ENCODE results near the gene TBXAS1.
"Not testable (repeated sequence)": the region's sequence is repeated elsewhere in the genome, so short reads cannot be mapped to it uniquely, and the experiment has no call there.

TBXAS1 gene

GRCh38 chr7:139893999-139894398 is 64.9 kb downstream of the TBXAS1 start:
- no peak for DNase-seq

GRCh38 chr7:139895141-139895829 is 66.2 kb downstream of the TBXAS1 start:
- no peak for DNase-seq

- no peak for DNase-seq
Measured at GRCh38 chr7:139896288-139896687, 67.2 kb downstream of the TBXAS1 start.

GRCh38 chr7:139896831-139897230 is 67.8 kb downstream of the TBXAS1 start:
- no peak for DNase-seq

GRCh38 chr7:139897422-139898090 is 68.5 kb downstream of the TBXAS1 start:
- no peak for DNase-seq

GRCh38 chr7:139898483-139898882 is 69.4 kb downstream of the TBXAS1 start:
- DNase-seq: no peak

GRCh38 chr7:139899328-139899955 is 70.4 kb downstream of the TBXAS1 start:
- no peak for DNase-seq

GRCh38 chr7:139900326-139900725 is 71.3 kb downstream of the TBXAS1 start:
- no peak for DNase-seq

- no peak for DNase-seq
Measured at GRCh38 chr7:139901056-139901795, 72.2 kb downstream of the TBXAS1 start.

- no peak for DNase-seq
Measured at GRCh38 chr7:139901901-139902300, 72.8 kb downstream of the TBXAS1 start.

- DNase-seq: no peak
Measured at GRCh38 chr7:139902436-139903102, 73.5 kb downstream of the TBXAS1 start.

GRCh38 chr7:139903103-139903477 is 74.0 kb downstream of the TBXAS1 start:
- DNase-seq: not testable (repeated sequence)

- DNase-seq: no peak
Measured at GRCh38 chr7:139906879-139907278, 77.8 kb downstream of the TBXAS1 start.

- no peak for DNase-seq
Measured at GRCh38 chr7:139908792-139909191, 79.7 kb downstream of the TBXAS1 start.

GRCh38 chr7:139909379-139910050 is 80.5 kb downstream of the TBXAS1 start:
- DNase-seq: no peak

- DNase-seq: no peak
Measured at GRCh38 chr7:139913021-139913844, 84.2 kb downstream of the TBXAS1 start.

- no peak for DNase-seq
Measured at GRCh38 chr7:139913845-139914135, 84.7 kb downstream of the TBXAS1 start.

- no peak for DNase-seq
Measured at GRCh38 chr7:139914306-139915267, 85.5 kb downstream of the TBXAS1 start.

GRCh38 chr7:139915268-139915863 is 86.3 kb downstream of the TBXAS1 start:
- DNase-seq: no peak
